HG03280 (cell line): ENCODE results near the gene GTF2F2.
"Not testable (repeated sequence)": the region's sequence is repeated elsewhere in the genome, so short reads cannot be mapped to it uniquely, and the experiment has no call there.

Experiments used
- ATAC-seq: cut with Tn5 transposase; IDR thresholded peaks from one replicate; pipeline ENCODE4 v1.9.1; 2021; ENCODE audit warnings: mild to moderate bottlenecking, moderate library complexity; ENCODE audit not compliant: unreplicated experiment

GTF2F2 gene

GRCh38 chr13:45243077-45243476 lies 122.8 kb downstream of the GTF2F2 start:
- no peak for ATAC-seq

GRCh38 chr13:45244736-45245135 lies 124.4 kb downstream of the GTF2F2 start:
- ATAC-seq = not testable (repeated sequence)

GRCh38 chr13:45249662-45250061 lies 129.4 kb downstream of the GTF2F2 start:
- ATAC-seq = no peak

GRCh38 chr13:45254396-45254795 lies 134.1 kb downstream of the GTF2F2 start:
- no peak for ATAC-seq

- no peak for ATAC-seq
Measured at GRCh38 chr13:45255247-45255987, 135.1 kb downstream of the GTF2F2 start.

GRCh38 chr13:45256254-45256653 lies 135.9 kb downstream of the GTF2F2 start:
- no peak for ATAC-seq

GRCh38 chr13:45257638-45258333 lies 137.5 kb downstream of the GTF2F2 start:
- ATAC-seq = no peak

- ATAC-seq = no peak
Measured at GRCh38 chr13:45258334-45258675, 138.0 kb downstream of the GTF2F2 start.

- ATAC-seq = no peak
Measured at GRCh38 chr13:45267215-45267614, 146.9 kb downstream of the GTF2F2 start.

GRCh38 chr13:45269204-45269603 lies 148.9 kb downstream of the GTF2F2 start:
- ATAC-seq = no peak

- ATAC-seq = no peak
Measured at GRCh38 chr13:45276913-45277312, 156.6 kb downstream of the GTF2F2 start.

- no peak for ATAC-seq
Measured at GRCh38 chr13:45278096-45278645, 157.9 kb downstream of the GTF2F2 start.

- ATAC-seq = no peak
Measured at GRCh38 chr13:45280011-45280410, 159.7 kb downstream of the GTF2F2 start.

- no peak for ATAC-seq
Measured at GRCh38 chr13:45280751-45281634, 160.7 kb downstream of the GTF2F2 start.

GRCh38 chr13:45282994-45283393 lies 162.7 kb downstream of the GTF2F2 start:
- ATAC-seq = no peak

GRCh38 chr13:45289936-45290563 lies 169.7 kb downstream of the GTF2F2 start:
- no peak for ATAC-seq

GRCh38 chr13:45292176-45292575 lies 171.9 kb downstream of the GTF2F2 start:
- no peak for ATAC-seq

GRCh38 chr13:45295536-45295935 lies 175.2 kb downstream of the GTF2F2 start:
- no peak for ATAC-seq

- no peak for ATAC-seq
Measured at GRCh38 chr13:45296259-45296658, 175.9 kb downstream of the GTF2F2 start.

GRCh38 chr13:45297456-45298205 lies 177.3 kb downstream of the GTF2F2 start:
- ATAC-seq = no peak
